Brain pericyte (primary cell): ENCODE data around the gene MAS1.
"Not testable (repeated sequence)": the region's sequence is repeated elsewhere in the genome, so short reads cannot be mapped to it uniquely, and the experiment has no call there.

Experiments used
- DNase-seq: peaks from one replicate; pipeline ENCODE4 v3.0.0-alpha.2; 2012; ENCODE audit warnings: low read depth, low spot score

Gene MAS1

DNA sequence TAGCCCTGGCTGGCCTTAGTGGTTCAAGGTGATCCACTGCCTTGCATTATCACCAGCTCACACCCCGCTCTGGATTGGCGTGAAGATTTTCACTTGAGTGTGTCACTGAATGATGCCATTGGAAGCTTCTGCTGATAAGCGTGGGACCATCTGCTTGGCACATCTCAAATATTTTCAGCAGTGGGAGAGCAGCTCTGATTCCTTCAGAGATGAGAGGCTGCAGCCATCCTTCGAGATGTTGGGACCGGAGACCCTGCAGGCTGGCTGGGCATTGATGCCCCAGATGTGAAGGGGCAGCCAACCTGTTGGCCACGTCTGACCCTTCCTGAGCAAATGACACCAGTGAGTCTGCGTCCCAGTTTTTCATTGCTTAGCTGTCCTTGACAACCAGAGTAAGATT, at the start of gene MAS1:
Gene MAS1 (plus strand): TSS at position 197 of the 400 bp plus-strand sequence. CDS start 15,968 bp downstream, outside the sequence.
- no peak for DNase-seq

DNA sequence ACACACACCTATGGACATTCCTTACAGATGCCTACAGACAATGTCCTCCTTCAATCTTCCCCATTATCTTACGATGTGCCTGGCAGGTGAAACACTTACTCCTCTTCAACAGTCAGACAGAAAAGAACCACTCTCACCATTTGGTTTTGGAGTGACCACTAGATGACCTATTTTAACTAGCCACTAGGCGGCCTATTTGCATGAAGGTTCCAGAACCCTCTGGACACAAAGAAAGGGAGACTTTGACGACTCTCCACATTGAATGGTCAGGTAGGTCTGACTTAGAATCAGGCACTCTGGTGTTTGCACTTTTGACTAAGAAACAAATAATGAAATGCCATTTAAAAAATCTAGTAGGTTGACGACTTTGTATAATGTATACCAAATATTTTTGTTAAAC, 48.8 kb upstream of the MAS1 start:
- DNase-seq: no peak

DNA sequence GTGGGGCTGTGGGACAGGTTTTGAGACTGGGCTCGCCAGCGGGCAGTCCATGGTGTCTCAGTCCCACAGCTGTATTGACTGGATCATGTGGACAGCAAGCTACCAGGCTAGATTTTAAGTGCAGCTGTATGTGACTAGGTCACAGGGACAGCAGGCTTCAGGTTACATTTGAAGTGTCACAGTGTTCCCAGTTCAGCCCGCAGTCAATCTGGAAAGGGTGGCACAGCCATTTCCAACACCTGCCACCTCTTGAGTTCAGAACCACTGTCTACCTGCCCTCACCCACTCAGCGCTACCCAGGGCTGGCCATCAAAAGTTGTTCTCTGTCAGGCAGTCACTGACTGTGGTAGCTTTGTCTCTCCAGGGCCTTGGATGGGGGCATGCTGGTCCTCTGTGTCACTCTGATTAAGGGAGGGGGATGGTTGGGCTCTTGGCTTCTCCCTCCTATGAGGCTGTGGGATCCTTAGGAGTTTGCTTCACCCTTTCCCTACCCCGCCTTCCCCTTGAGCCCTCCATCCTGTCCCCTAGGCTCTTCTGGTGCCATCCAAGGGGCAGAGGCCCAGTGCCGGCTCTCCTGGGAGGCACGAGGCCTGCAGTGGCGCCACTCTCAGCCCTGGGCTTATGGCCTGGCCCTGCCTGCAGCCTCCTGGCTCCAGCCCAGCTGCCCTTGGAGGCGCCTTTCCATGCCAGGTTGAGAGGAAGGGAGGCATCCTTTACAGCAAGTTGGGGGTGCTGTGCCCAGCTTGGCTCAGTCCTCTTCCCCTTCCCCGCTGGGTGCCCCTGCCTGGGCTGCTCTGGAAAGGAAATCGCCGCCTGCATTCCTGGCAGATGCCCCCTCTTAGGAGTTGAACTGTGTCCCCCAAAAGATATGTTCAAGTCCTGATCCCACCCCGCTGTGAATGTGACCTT, 45.8 kb upstream of the MAS1 start:
- DNase-seq: no peak

DNA sequence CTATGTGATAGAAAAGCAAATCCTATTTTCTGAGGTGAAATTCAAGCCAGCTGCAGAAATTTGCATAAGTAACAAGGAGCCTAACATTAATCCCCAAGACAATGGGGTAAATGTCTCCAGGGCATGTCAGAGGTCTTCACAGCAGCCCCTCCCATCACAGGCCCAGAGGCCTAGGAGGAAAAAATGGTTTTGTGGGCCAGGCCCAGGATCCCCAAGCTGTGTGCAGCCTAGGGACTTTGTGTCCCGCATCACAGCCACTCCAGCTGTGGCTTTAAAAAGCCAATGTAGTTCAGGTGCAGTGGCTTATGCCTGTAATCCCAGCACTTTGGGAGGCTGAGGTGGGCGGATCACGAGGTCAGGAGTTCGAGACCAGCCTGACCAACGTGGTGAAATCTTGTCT, 42.2 kb upstream of the MAS1 start:
- not testable (repeated sequence) for DNase-seq

DNA sequence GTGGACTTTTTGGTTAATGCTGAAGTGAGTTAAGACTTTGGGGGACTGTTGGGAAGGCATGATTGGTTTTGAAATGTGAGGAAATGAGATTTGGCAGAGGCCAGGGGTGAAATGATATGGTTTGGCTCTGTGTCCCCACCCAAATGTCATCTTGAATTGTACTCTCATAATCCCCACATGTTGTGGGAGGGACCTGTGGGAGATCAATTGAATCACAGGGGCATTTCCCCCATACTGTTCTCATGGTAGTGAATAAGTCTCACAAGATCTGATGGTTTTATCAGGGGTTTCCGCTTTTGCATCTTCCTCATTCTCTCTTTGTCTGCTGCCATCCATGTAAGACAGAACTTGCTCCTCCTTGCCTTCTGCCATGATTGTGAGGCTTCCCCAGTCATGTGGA, 40.9 kb upstream of the MAS1 start:
- not testable (repeated sequence) for DNase-seq

DNA sequence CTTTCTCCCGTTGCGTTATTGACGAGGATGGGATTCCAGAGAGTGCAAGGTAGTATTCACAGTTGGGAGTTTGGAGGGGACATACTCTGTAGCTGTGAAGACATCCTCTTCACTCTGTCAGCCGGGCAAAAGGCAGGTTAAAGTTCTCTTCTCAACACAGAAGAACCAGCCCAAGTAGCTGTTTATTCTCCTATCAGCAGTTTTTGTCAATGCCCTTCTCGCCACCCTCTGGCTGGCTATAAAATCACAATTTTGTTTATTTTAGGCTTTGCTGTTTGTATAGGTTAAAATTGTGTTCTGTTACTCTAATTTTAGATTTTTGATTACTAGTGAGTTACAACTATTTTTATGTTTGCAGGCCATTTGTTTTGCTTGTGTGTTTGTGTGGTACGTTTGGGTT, 37.9 kb upstream of the MAS1 start:
- no peak for DNase-seq

DNA sequence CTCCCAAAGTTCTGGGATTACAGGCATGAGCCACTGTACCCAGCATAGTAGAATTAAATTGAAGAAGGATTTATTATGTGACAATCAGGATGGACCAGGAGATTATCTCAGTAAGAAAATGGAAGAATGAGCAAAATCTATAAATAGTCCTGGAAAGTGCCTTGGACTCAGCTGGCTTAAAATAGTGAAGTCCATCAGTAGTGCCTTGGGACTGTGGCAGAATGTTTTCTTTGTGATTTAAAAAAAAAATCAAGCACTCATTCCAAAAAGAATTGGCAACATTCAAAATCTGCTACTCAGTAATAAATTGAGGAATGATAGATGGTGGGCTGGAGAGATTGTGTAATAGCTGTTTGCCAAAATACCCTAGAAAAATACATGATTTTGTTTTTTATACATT, 37.0 kb upstream of the MAS1 start:
- no peak for DNase-seq

DNA sequence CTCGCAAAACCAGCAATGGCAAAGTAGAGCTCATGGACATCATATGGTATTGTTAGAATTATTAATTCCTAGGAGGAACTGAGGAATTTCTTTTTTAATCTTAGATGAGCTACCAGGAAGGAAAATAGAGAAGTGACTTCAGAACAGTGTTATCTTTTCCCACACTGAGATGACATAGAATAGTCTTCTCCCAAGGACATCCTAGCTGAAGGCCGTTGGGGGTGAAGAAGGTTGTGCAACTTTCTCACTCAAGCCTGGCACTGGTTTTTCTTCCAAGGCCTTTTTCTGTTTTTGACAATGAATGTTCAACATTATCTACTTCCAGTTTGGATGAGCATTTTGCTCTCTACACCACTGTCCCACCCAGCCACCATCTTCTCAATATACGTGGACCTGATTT, 35.8 kb upstream of the MAS1 start:
- no peak for DNase-seq

DNA sequence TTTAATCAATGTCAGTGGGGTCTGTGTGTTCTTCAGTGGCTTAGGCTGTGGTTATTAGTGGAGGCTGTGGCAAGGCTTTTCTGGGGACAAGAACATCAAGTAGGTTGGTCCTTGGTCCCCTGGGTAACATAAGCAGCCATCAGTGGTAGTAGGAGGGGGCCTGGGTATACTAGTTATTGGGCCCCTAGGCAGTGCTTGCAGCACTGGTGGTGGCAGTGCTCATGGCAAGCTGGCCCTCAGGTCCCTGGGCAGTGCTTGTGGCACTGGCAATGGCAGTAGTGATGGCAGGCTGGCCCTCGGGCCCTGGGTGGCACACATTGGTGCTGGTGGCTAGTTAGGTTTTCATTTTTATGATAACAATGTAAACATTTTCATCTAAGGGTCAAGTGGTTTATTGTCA, 32.5 kb upstream of the MAS1 start:
- DNase-seq: no peak

DNA sequence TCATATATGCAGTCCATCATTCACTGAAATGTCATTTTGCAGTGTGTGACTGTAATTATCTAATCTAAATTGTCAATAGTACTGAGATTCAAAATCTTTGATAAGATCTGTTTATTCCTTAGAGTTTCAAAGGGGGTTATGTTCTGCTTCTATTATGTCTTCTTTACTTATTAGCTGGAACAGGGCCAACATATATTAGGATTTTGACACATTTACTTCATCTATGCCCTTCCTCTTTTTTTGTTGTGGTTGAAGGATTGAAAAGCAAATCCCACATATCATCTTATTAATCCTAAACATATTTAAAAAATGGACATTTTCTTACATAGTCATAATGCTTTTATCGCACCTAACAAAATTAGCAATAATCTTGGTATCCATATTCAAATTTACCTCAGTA, 30.3 kb upstream of the MAS1 start:
- DNase-seq: no peak

DNA sequence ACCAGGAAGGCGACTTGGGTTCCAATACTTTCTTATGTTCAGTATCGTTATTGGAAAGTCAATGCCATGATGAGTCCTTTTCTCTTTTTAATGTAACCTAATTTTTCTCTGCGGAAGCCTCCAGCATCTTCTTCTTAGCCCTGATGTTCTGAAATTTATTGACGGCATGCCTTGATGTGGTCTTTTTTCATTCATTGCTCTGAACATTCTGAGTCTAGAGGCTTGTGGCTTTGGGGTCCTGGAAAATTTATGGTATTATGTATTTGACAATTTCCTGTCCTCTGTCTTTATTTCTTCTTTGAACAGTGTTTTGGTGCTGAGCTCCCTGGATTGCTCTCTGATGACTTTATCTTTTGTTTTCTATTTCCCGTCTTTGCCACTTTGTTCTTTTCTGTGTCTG, 28.7 kb upstream of the MAS1 start:
- DNase-seq: no peak

DNA sequence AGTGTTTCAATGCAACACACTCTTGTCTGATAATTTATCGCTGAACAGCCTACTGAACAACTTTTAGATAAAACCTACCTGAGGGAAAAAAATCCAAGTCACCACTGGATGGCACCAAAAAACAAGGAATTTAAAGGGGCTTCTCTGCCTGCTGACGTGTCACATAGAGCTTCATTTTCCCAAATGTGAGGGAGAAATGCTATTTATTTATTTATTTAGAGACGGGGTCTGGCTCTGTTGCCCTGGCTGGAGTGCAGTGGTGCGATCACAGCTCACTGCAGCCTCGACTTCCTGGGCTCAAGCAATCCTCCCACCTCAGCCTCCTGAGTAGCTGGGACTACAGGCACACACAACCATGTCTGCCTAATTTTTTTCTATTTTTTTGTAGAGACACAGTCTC, 27.4 kb upstream of the MAS1 start:
- not testable (repeated sequence) for DNase-seq

DNA sequence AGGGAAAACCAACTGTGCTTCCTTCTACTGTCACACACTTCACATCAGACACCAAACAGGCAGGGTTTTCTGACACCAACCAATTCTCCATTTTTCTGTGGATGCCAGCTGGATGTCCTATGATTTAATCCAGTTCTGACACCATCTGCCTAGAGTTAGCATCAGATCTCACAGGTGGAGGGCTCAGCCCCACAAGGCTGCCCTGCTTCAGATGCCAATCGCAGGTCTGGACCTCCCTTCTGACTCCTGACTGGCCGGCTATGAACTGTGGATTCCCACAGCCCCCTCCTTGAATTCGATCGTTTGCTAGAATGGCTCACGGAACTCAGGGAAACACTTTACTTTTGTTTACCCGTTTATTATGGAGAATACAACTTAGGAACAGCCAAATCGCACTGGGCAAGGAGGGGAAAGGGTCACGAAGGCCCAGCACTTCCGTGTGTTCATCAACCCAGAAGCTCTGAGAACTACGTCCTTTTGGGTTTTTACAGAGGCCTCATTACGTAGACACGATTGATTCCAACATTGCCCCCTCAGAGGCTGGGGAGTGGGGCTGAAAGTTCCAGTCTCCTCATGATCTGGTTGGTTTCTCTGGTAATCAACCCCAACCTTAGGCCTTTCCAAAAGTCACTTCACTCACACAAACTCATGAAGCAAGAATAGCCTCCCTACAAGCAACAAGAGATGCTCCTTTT, 25.4 kb upstream of the MAS1 start:
- no peak for DNase-seq

DNA sequence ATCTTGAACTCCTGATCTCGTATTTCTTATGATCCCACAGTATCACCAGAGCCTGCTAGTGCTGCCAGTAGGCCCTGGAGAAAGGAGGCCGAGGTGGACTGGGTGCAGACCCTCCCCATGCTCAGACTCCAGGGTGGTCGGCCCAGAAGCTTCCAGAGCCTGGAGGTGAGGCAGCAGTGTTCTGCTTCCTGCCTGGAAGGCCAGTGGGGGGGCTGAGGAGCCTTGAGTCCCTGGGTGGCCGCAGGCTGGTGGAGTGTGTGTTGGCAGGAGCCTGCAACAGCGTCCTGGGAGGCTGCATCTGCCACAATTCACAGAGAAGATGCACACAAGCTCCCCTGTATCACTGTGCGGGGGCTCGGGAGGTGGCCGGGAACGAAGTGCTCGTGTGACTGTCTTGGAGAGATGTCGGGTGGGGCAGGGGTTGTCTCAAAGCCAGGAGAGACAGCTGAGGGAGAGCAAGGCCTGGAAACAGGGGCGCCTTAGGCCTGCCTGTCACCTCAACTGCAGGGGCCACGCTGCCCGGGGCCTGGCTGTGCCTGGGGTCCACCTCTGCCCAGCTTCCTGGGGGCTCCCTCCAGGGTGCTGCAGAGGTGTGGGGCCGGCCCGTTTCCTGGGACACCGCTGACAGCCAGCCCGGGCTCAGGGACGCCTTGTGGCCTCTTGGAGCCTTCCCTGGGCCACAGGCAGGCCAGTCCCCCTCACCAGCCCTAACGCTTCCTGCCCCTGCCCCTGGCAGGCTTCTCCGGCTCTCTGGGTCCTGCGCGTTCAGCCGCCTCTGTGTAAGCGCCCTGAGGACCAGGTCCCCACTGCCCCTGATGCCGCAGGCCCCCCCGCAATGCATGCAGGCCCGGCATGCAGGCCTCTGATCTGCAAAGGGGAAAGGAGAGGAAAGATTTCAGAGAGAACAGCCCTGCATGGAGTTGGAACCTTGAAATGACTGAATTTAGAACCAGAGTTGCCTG, 24.2 kb upstream of the MAS1 start:
- DNase-seq: no peak

DNA sequence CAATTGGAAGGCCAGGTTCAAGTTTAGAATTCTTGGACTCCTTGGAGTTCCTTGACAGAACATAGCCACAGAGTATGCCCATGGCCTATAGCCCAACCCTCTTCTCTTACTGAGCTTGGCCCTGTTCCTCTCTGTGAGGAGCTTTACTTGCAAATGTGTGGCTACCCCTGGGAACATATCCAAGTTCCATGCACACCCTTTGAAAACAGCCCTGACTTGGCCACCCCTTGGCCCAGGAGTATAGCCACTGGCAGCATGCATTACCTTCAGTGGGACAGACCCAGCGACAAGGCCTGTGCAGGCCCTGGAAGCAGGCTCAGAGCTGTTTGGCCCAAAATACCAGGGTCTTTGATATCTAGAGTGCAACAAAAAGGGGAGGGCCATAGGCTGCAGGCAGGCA, 19.5 kb upstream of the MAS1 start:
- DNase-seq: no peak

DNA sequence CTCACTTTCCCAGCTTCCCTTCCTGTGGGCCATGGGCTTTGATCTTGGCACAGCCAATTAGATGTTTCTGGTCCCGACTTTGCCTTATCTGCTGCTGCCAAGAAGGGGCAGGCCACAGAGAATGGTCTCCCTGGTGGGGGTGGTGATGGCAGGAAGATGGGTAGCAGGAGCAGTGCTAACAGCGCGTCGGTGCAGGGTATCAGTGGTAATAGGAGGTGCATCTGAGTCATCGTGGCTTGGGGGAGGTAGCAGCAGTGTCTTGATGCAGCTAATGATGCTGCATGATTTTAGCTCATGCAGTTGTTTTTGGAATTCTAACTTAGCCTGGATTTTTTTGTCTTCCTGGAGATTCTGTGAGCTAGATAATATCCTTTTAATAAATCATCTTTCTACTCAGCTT, 18.9 kb upstream of the MAS1 start:
- no peak for DNase-seq

DNA sequence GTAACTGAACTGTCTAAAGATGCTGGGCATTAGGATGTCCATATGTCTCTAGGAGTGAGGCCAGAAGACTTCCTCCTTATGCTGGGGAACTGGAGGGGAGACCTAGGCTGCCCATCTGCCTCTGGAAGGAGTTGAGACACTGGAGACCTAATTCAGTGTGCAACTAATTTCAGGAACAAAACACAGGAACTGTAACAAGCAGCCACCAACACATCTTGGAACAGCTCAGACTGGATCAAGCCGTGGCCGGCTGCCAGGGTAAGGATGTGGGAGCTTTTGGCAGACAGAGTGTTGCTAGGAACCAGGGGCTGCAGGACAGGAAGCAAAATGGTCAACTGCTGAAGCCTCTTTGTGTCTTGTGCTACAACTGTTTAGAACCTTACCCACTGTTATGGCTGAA, 16.4 kb upstream of the MAS1 start:
- no peak for DNase-seq

DNA sequence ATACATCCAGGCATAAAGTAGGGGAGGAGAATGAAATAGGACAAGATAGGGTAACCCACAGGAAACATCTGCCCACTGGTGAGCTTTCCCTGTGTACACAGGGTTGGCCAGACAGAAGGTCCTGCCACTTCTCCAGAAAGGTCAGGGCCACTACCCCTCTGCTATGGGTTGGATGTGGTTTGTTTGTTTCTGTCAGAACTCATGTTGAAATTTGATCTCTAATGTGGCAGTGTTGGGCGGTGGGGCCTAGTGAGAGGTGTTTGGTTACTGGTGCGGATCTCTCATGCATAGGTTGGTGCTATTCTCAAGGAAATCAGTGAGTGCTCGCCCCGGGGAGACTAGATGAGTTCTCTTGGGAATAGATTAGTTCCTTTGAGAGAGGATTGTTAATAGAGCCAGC, 15.6 kb upstream of the MAS1 start:
- no peak for DNase-seq

DNA sequence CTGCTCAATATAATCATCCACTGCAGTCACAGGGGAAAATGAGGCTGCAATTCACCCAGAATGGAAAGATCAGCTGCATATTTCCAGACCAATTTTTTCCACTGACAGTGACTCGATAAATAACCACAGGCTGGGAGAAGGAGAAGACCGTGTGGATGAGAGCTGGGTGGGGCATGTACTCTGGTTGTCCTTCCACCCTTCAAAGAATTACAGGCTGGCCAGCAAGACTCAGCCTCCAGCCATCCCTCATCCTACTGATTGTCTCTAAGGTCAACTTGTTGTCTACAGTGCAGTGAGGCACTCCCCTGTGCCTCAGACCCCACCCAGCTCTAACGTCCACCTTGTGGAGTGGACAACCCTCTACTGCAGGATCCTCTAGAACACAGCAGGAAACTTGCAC, 14.5 kb upstream of the MAS1 start:
- no peak for DNase-seq

DNA sequence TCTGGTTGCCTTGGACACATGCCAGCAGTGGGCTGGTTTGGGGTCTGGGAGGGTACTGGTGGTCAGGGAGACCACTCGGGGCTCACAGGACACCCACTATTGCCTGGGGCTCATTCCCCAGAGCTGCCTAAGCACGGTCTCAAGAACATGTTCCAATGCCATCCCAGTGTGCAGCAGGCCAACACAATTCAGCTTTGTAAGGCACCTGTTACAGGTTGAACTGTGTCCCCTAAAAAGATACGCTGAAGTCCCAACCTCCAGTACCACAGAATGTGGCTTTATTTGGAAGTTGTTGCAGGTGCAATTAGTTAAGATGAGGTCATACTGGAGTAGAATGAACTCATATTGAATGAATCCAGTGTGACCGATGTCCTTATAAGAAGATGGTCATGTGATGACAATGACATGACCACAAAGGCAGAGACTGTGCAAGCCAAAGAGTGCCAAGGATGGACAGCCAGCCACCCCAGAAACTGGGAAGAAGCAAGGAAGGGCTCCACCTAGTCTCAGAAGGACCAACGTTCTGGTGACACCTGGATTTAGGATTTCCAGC, 13.5 kb upstream of the MAS1 start:
- DNase-seq: no peak

DNA sequence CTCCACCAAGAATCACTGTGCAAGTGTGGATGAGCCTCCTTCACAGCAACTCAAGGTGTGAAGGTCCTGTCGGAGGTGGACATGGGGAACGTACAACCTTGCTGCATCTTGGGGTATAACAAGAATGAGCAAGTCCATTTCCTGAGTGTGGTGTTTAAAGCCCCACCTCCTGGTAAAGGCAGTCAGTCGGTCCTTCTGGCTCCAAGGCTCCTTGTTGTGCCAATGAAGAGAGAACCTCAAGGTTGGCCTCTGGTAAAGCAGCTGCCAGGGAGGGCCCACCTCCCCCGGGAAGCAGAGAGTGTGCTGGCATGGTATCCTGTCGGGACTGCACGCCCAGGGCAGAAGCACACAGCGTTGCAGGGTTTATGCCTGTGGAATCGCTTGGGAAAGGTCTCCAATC, 12.4 kb upstream of the MAS1 start:
- DNase-seq: no peak

DNA sequence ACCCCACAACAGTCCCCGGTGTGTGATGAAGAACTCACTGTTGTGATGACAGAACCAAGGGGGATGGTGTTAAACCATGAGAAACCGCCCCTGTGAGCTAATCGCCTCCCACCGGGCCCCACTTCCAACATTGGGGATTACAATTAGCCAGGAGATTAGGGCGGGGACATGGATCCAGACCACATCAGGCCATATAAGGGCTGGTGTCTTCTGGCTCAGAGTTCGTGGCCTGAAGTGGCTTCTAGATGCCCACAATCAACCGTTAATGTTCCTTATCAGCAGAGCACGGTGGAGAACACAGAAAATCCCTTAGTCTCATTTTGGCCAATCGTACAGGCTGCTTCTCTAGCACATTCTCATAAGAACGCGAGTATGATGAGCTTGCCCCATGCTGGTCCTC, 10.9 kb upstream of the MAS1 start:
- no peak for DNase-seq
